NCI-H1436 treated with DMSO at 0.1 percent for 48 hours (cell line): Measurements from ENCODE around the gene PLXNA2.

Experiments used
- DNase-seq: peaks from one replicate; lab custom pipeline; 2025; lab: John Stamatoyannopoulos, UW

Gene PLXNA2

GRCh38 chr1:208264469-208265121 is 20.4 kb upstream of the PLXNA2 start:
- DNase-seq: no peak

- no peak for DNase-seq
Observed at GRCh38 chr1:208261874-208262273, 17.7 kb upstream of the PLXNA2 start.

GRCh38 chr1:208258277-208258676 is 14.1 kb upstream of the PLXNA2 start:
- no peak for DNase-seq

- no peak for DNase-seq
Observed at GRCh38 chr1:208257351-208257750, 13.2 kb upstream of the PLXNA2 start.

GRCh38 chr1:208256556-208256955 is 12.4 kb upstream of the PLXNA2 start:
- DNase-seq: no peak

GRCh38 chr1:208256091-208256490 is 11.9 kb upstream of the PLXNA2 start:
- no peak for DNase-seq

- DNase-seq: no peak
Observed at GRCh38 chr1:208254862-208255261, 10.7 kb upstream of the PLXNA2 start.

- DNase-seq: no peak
Observed at GRCh38 chr1:208254376-208254775, 10.2 kb upstream of the PLXNA2 start.

- DNase-seq: no peak
Observed at GRCh38 chr1:208252836-208253576, 8.8 kb upstream of the PLXNA2 start.

- no peak for DNase-seq
Observed at GRCh38 chr1:208251911-208252835, 8.0 kb upstream of the PLXNA2 start.

- no peak for DNase-seq
Observed at GRCh38 chr1:208251015-208251414, 6.8 kb upstream of the PLXNA2 start.

GRCh38 chr1:208250613-208251012 is 6.4 kb upstream of the PLXNA2 start:
- DNase-seq: no peak

- DNase-seq: no peak
Observed at GRCh38 chr1:208248991-208249696, 5.0 kb upstream of the PLXNA2 start.

- DNase-seq: no peak
Observed at GRCh38 chr1:208248307-208248801, 4.2 kb upstream of the PLXNA2 start.

- DNase-seq: no peak
Observed at GRCh38 chr1:208247696-208248095, 3.5 kb upstream of the PLXNA2 start.

- peak; percentile 87 for DNase-seq
Observed at GRCh38 chr1:208245185-208245705, 1.1 kb upstream of the PLXNA2 start.

- no peak for DNase-seq
Observed at GRCh38 chr1:208243527-208243966, 637 bp downstream of the PLXNA2 start.

- DNase-seq: no peak
Observed at GRCh38 chr1:208242941-208243526, 1.1 kb downstream of the PLXNA2 start.

GRCh38 chr1:208242146-208242545 is 2.0 kb downstream of the PLXNA2 start:
- no peak for DNase-seq

- no peak for DNase-seq
Observed at GRCh38 chr1:208241512-208241911, 2.7 kb downstream of the PLXNA2 start.
